ENCODE measurements around the gene ZFR. TPM values are rescaled to one million over a fixed set of nuclear protein-coding genes. Genes with fewer than 3 reads are reported as not detected.

The ZFR gene
- total RNA-seq, 1 experiment from 2014 or later: 62.4 TPM

DNA sequence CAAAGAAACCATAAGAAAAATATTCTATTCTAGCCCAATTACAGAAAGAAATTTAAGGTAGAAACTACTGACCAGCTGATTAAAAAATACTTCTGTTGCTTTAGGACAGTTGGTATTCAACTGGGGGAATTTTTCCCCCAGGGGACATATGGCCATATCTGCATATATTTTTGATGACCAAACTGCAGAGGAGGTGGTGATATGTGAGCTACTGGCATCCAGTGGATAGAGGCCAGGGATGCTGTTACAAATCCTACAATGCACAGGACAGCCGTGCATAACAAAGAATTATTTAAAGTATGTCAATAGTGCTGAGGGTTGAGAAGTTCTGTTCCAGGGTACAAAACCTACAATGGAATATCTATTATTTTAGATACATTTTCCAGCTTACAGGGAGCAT, 24.0 kb downstream of the ZFR start:
- Histone ChIP-seq H3K79me1 (ENCODE audit: insufficient read depth, low read depth, low read length, poor library complexity, severe bottlenecking) (no peaks in the 10 kb centered on the region), H3K27me3 (ENCODE audit: insufficient read depth, low read length) (no peaks in the 10 kb centered on the region; the same call in 1 of the 2 replicates), H2BK15ac (ENCODE audit: low read depth, low read length) (no peak overlapping the region), H3K27ac (ENCODE audit: insufficient read length, low read depth, low read length) (no peak overlapping the region), H3K9me3 (ENCODE audit: control insufficient read depth, low read depth, low read length) (no peaks in the 10 kb centered on the region), H2AK5ac (ENCODE audit: insufficient read length, low read length) (no peak overlapping the region), H4K8ac (replicated peaks; ENCODE audit: insufficient read length, low read depth, low read length) (no peak overlapping the region), H2BK120ac (ENCODE audit: low read depth, low read length, poor library complexity, severe bottlenecking) (no peak overlapping the region), H2AFZ (ENCODE audit: low read length) (no peak overlapping the region), H3K4ac (ENCODE audit: low read depth, low read length) (no peak overlapping the region), H3K9ac (ENCODE audit: extremely low read depth, insufficient read length, low read length) (no peak overlapping the region), H4K91ac (ENCODE audit: insufficient read length, low read depth, low read length) (no peak overlapping the region), H3K4me2 (ENCODE audit: insufficient read depth, insufficient read length, low read length) (no peak overlapping the region), H3T11ph (ENCODE audit: low read length) (no peak overlapping the region), H3K18ac (ENCODE audit: insufficient read length, low read depth, low read length) (no peak overlapping the region), H3K4me1 (ENCODE audit: insufficient read depth, low read length) (no peaks in the 10 kb centered on the region), H4K5ac (ENCODE audit: insufficient read length, low read depth, low read length) (no peak overlapping the region), H2BK12ac (ENCODE audit: insufficient read length, low read depth, low read length) (no peak overlapping the region), H4K20me1 (ENCODE audit: control insufficient read depth, insufficient read depth, insufficient read length) (no peaks in the 10 kb centered on the region), H3K14ac (ENCODE audit: insufficient read depth, low read length) (no peak overlapping the region), H3K79me2 (ENCODE audit: insufficient read depth, low read length) (peaks cover 12% of the 10 kb centered on the region; the same call in 1 of the 2 replicates), H3K23me2 (ENCODE audit: insufficient read length, low read depth, low read length, poor library complexity, severe bottlenecking) (no peaks in the 10 kb centered on the region), H3K23ac (ENCODE audit: insufficient read length, low read depth, low read length) (no peak overlapping the region), H3K56ac (ENCODE audit: insufficient read length, low read depth, low read length) (no peak overlapping the region), H2BK5ac (ENCODE audit: insufficient read length, low read length) (no peak overlapping the region), H2BK20ac (ENCODE audit: low read depth, low read length, poor library complexity, severe bottlenecking) (no peak overlapping the region)
- H3K4me3 Mint-ChIP-seq: no peak overlapping the region
- no peak overlapping the region; a peak in 1 of 7 replicates for H3K27ac Mint-ChIP-seq
- no peaks in the 10 kb centered on the region for H3K27me3 Mint-ChIP-seq (ENCODE audit: low read depth)
- WGBS (ENCODE audit: extremely low coverage, insufficient read length, low lambda C conversion rate): no CpG with 5 or more reads among the region's 1 CpG
- no peak for TF ChIP-seq CTCF (conservative IDR thresholded peaks at IDR 0.05)
- H3K4me1 Mint-ChIP-seq: peaks cover 10% of the 10 kb centered on the region in 2 experiments
- DNase-seq: no peak
- H3K9me3 Mint-ChIP-seq: no peaks in the 10 kb centered on the region
- peaks cover 11 to 41% (median 24%) of the 10 kb centered on the region in 3 experiments for H3K36me3 Mint-ChIP-seq (ENCODE audit: insufficient read depth in 1 of 3, low read depth in 3 of 3)
